Measurements from ENCODE around the gene ITPKC.
"Not testable (repeated sequence)": the region's sequence is repeated elsewhere in the genome, so short reads cannot be mapped to it uniquely, and the experiment has no call there.

ITPKC gene

GRCh38 chr19:40759352-40759751, 42.4 kb downstream of the ITPKC start:
- H3K27ac ChIP-seq (ENCODE audit: low read depth in 2 of 2, low read length in 2 of 2): no peak overlapping the region

GRCh38 chr19:40762754-40763470, 46.0 kb downstream of the ITPKC start:
- Histone ChIP-seq H3K27me3 (ENCODE audit: control insufficient read depth in 2 of 2, insufficient read depth in 2 of 2, low read length in 2 of 2) (no peaks in the 10 kb centered on the region), H3K9ac (ENCODE audit: low read depth in 1 of 2, low read length in 2 of 2) (no peak overlapping the region), H3K9me3 (ENCODE audit: control insufficient read depth in 2 of 2, low read length in 2 of 2) (no peaks in the 10 kb centered on the region), H3K4me1 (ENCODE audit: control insufficient read depth in 2 of 2, insufficient read depth in 2 of 2, low read length in 2 of 2) (no peaks in the 10 kb centered on the region), H3K27ac (ENCODE audit: low read depth in 2 of 2, low read length in 2 of 2) (no peak overlapping the region), H3K4me3 (ENCODE audit: low read length in 2 of 2) (no peak overlapping the region), H3K36me3 (ENCODE audit: control insufficient read depth in 2 of 2, insufficient read depth in 2 of 2, low read length in 2 of 2) (peaks cover 73 to 76% of the 10 kb centered on the region in 2 donors)

More at GRCh38 chr19:40759352-40759751, 42.4 kb downstream of the ITPKC start:
- Histone ChIP-seq H3K36me3 (ENCODE audit: control insufficient read depth in 2 of 2, insufficient read depth in 2 of 2, low read length in 2 of 2) (peaks cover 68 to 79% of the 10 kb centered on the region in 2 donors), H3K4me3 (ENCODE audit: low read length in 2 of 2) (no peak overlapping the region), H3K4me1 (ENCODE audit: control insufficient read depth in 2 of 2, insufficient read depth in 2 of 2, low read length in 2 of 2) (peaks cover 13 to 20% of the 10 kb centered on the region in 2 donors), H3K9me3 (ENCODE audit: control insufficient read depth in 2 of 2, low read length in 2 of 2) (no peaks in the 10 kb centered on the region), H3K9ac (ENCODE audit: low read depth in 1 of 2, low read length in 2 of 2) (no peak overlapping the region), H3K27me3 (ENCODE audit: control insufficient read depth in 2 of 2, insufficient read depth in 2 of 2, low read length in 2 of 2) (no peaks in the 10 kb centered on the region)

- H3K4me3 ChIP-seq (ENCODE audit: low read length in 2 of 2): no peak overlapping the region
- H3K27ac ChIP-seq (ENCODE audit: low read depth in 2 of 2, low read length in 2 of 2): no peak overlapping the region
- H3K9me3 ChIP-seq (ENCODE audit: control insufficient read depth in 2 of 2, low read length in 2 of 2): no peaks in the 10 kb centered on the region
- H3K9ac ChIP-seq (ENCODE audit: low read depth in 1 of 2, low read length in 2 of 2): no peak overlapping the region
- no peaks in the 10 kb centered on the region for H3K27me3 ChIP-seq (ENCODE audit: control insufficient read depth in 2 of 2, insufficient read depth in 2 of 2, low read length in 2 of 2)
- H3K36me3 ChIP-seq (ENCODE audit: control insufficient read depth in 2 of 2, insufficient read depth in 2 of 2, low read length in 2 of 2): peaks cover 69 to 71% of the 10 kb centered on the region in 2 donors
- H3K4me1 ChIP-seq (ENCODE audit: control insufficient read depth in 2 of 2, insufficient read depth in 2 of 2, low read length in 2 of 2): no peaks in the 10 kb centered on the region
These were observed 46.6 kb downstream of the ITPKC start for GRCh38 chr19:40763526-40763925.

- H3K9ac ChIP-seq (ENCODE audit: low read depth in 1 of 2, low read length in 2 of 2): no peak overlapping the region
- peaks cover 73 to 74% of the 10 kb centered on the region in 2 donors for H3K36me3 ChIP-seq (ENCODE audit: control insufficient read depth in 2 of 2, insufficient read depth in 2 of 2, low read length in 2 of 2)
- no peak overlapping the region for H3K4me3 ChIP-seq (ENCODE audit: low read length in 2 of 2)
These were observed 47.1 kb downstream of the ITPKC start for GRCh38 chr19:40763963-40764362.

GRCh38 chr19:40766385-40766784, 49.5 kb downstream of the ITPKC start:
- peaks cover 50% of the 10 kb centered on the region in 2 donors for H3K36me3 ChIP-seq (ENCODE audit: control insufficient read depth in 2 of 2, insufficient read depth in 2 of 2, low read length in 2 of 2)
- not testable (repeated sequence) for H3K9me3 ChIP-seq (ENCODE audit: control insufficient read depth in 2 of 2, low read length in 2 of 2); H3K27ac ChIP-seq (ENCODE audit: low read depth in 2 of 2, low read length in 2 of 2); H3K9ac ChIP-seq (ENCODE audit: low read depth in 1 of 2, low read length in 2 of 2); H3K4me3 ChIP-seq (ENCODE audit: low read length in 2 of 2); H3K4me1 ChIP-seq (ENCODE audit: control insufficient read depth in 2 of 2, insufficient read depth in 2 of 2, low read length in 2 of 2); H3K27me3 ChIP-seq (ENCODE audit: control insufficient read depth in 2 of 2, insufficient read depth in 2 of 2, low read length in 2 of 2)

More at GRCh38 chr19:40763963-40764362, 47.1 kb downstream of the ITPKC start:
- Histone ChIP-seq H3K27me3 (ENCODE audit: control insufficient read depth in 2 of 2, insufficient read depth in 2 of 2, low read length in 2 of 2) (no peaks in the 10 kb centered on the region), H3K27ac (ENCODE audit: low read depth in 2 of 2, low read length in 2 of 2) (no peak overlapping the region), H3K4me1 (ENCODE audit: control insufficient read depth in 2 of 2, insufficient read depth in 2 of 2, low read length in 2 of 2) (no peaks in the 10 kb centered on the region), H3K9me3 (ENCODE audit: control insufficient read depth in 2 of 2, low read length in 2 of 2) (no peaks in the 10 kb centered on the region)

GRCh38 chr19:40768869-40769268, 52.0 kb downstream of the ITPKC start:
- no peak overlapping the region for H3K27ac ChIP-seq (ENCODE audit: low read depth in 2 of 2, low read length in 2 of 2)

GRCh38 chr19:40771101-40771862, 54.4 kb downstream of the ITPKC start:
- H3K9ac ChIP-seq (ENCODE audit: low read depth in 1 of 2, low read length in 2 of 2); H3K27ac ChIP-seq (ENCODE audit: low read depth in 2 of 2, low read length in 2 of 2); H3K9me3 ChIP-seq (ENCODE audit: control insufficient read depth in 2 of 2, low read length in 2 of 2); H3K36me3 ChIP-seq (ENCODE audit: control insufficient read depth in 2 of 2, insufficient read depth in 2 of 2, low read length in 2 of 2); H3K4me1 ChIP-seq (ENCODE audit: control insufficient read depth in 2 of 2, insufficient read depth in 2 of 2, low read length in 2 of 2); H3K4me3 ChIP-seq (ENCODE audit: low read length in 2 of 2); H3K27me3 ChIP-seq (ENCODE audit: control insufficient read depth in 2 of 2, insufficient read depth in 2 of 2, low read length in 2 of 2): not testable (repeated sequence)

More at GRCh38 chr19:40768869-40769268, 52.0 kb downstream of the ITPKC start:
- Histone ChIP-seq H3K9me3 (ENCODE audit: control insufficient read depth in 2 of 2, low read length in 2 of 2) (no peaks in the 10 kb centered on the region), H3K27me3 (ENCODE audit: control insufficient read depth in 2 of 2, insufficient read depth in 2 of 2, low read length in 2 of 2) (no peaks in the 10 kb centered on the region), H3K4me3 (ENCODE audit: low read length in 2 of 2) (no peak overlapping the region), H3K4me1 (ENCODE audit: control insufficient read depth in 2 of 2, insufficient read depth in 2 of 2, low read length in 2 of 2) (no peaks in the 10 kb centered on the region), H3K36me3 (ENCODE audit: control insufficient read depth in 2 of 2, insufficient read depth in 2 of 2, low read length in 2 of 2) (peaks cover 26 to 27% of the 10 kb centered on the region in 2 donors), H3K9ac (ENCODE audit: low read depth in 1 of 2, low read length in 2 of 2) (no peak overlapping the region)

- Histone ChIP-seq H3K27ac (ENCODE audit: low read depth in 2 of 2, low read length in 2 of 2) (no peak within 1 kb of the TSS), H3K9ac (ENCODE audit: low read depth in 1 of 2, low read length in 2 of 2) (no peak within 1 kb of the TSS), H3K4me3 (ENCODE audit: low read length in 2 of 2) (no peak within 1 kb of the TSS), H3K9me3 (ENCODE audit: control insufficient read depth in 2 of 2, low read length in 2 of 2) (no peaks in the 10 kb centered on the region), H3K27me3 (ENCODE audit: control insufficient read depth in 2 of 2, insufficient read depth in 2 of 2, low read length in 2 of 2) (no peaks in the 10 kb centered on the region), H3K4me1 (ENCODE audit: control insufficient read depth in 2 of 2, insufficient read depth in 2 of 2, low read length in 2 of 2) (peaks cover 11 to 15% of the 10 kb centered on the region in 2 donors), H3K36me3 (ENCODE audit: control insufficient read depth in 2 of 2, insufficient read depth in 2 of 2, low read length in 2 of 2) (no peaks in the 10 kb centered on the region)
These were observed 58.2 kb downstream of the ITPKC start, which contains the start of gene MIA for GRCh38 chr19:40774916-40775631. TSS of gene MIA (plus strand) at chr19:40775521. CDS start at chr19:40775543, 22 bp downstream.

GRCh38 chr19:40775632-40776022, 58.7 kb downstream of the ITPKC start:
- no peak overlapping the region for H3K4me3 ChIP-seq (ENCODE audit: low read length in 2 of 2)
- H3K36me3 ChIP-seq (ENCODE audit: control insufficient read depth in 2 of 2, insufficient read depth in 2 of 2, low read length in 2 of 2): peaks cover 0 to 3% of the 10 kb centered on the region in 2 donors
- H3K9me3 ChIP-seq (ENCODE audit: control insufficient read depth in 2 of 2, low read length in 2 of 2): no peaks in the 10 kb centered on the region
- H3K27ac ChIP-seq (ENCODE audit: low read depth in 2 of 2, low read length in 2 of 2): no peak overlapping the region
- no peak overlapping the region for H3K9ac ChIP-seq (ENCODE audit: low read depth in 1 of 2, low read length in 2 of 2)
- H3K27me3 ChIP-seq (ENCODE audit: control insufficient read depth in 2 of 2, insufficient read depth in 2 of 2, low read length in 2 of 2): no peaks in the 10 kb centered on the region
- peaks cover 11 to 15% of the 10 kb centered on the region in 2 donors for H3K4me1 ChIP-seq (ENCODE audit: control insufficient read depth in 2 of 2, insufficient read depth in 2 of 2, low read length in 2 of 2)

- Histone ChIP-seq H3K4me1 (ENCODE audit: control insufficient read depth in 2 of 2, insufficient read depth in 2 of 2, low read length in 2 of 2) (peaks cover 11 to 15% of the 10 kb centered on the region in 2 donors), H3K9ac (ENCODE audit: low read depth in 1 of 2, low read length in 2 of 2) (no peak overlapping the region), H3K27me3 (ENCODE audit: control insufficient read depth in 2 of 2, insufficient read depth in 2 of 2, low read length in 2 of 2) (no peaks in the 10 kb centered on the region), H3K36me3 (ENCODE audit: control insufficient read depth in 2 of 2, insufficient read depth in 2 of 2, low read length in 2 of 2) (peaks cover 0 to 3% of the 10 kb centered on the region in 2 donors), H3K4me3 (ENCODE audit: low read length in 2 of 2) (no peak overlapping the region), H3K9me3 (ENCODE audit: control insufficient read depth in 2 of 2, low read length in 2 of 2) (no peaks in the 10 kb centered on the region), H3K27ac (ENCODE audit: low read depth in 2 of 2, low read length in 2 of 2) (peak overlapping the region in 1 of 2 donors; percentile 99)
These were observed 59.5 kb downstream of the ITPKC start for GRCh38 chr19:40776364-40776763.

All from mucosa of rectum (tissue), 2 donors.